Vagina (tissue), 2 donors: ENCODE measurements around the gene EPHB6. TPM values are rescaled to one million over a fixed set of nuclear protein-coding genes. Genes with fewer than 3 reads are reported as not detected.

ENCODE experiments used
- DNase-seq, 2 donors: peaks; one replicate each; pipeline ENCODE4 v3.0.0-alpha.2; 2017; ENCODE audit errors: extremely low spot score in 2 of 2
- H3K27ac ChIP-seq: fragments of 200-600 bp; sonication (generic); one replicate; pipeline ENCODE4 v1.5.1; 2019
- H3K27me3 ChIP-seq: fragments of 200-600 bp; sonication (generic); one replicate; pipeline ENCODE4 v1.5.1; 2019
- H3K36me3 ChIP-seq, 2 donors: fragments of 200-600 bp; sonication (generic); one replicate each; pipeline ENCODE4 v1.5.1; 2017 to 2019
- H3K4me1 ChIP-seq: fragments of 200-600 bp; sonication (generic); one replicate; pipeline ENCODE4 v1.5.1; 2019
- H3K4me3 ChIP-seq, 2 donors: fragments of 200-600 bp; sonication (generic); 1 replicate in 1 of 2; 2 replicates in 1 of 2; pipeline ENCODE4 v1.5.1; 2016 to 2019
- H3K9me3 ChIP-seq: fragments of 200-600 bp; sonication (generic); one replicate; pipeline ENCODE4 v1.5.1; 2019
- CTCF ChIP-seq, 3 experiments: fragments of 450-650 bp in 2 of 3; fragments of 200-600 bp in 1 of 3; sonication (generic) in 1 of 3; IDR thresholded peaks; one replicate each; pipeline ENCODE4 v1.5.1; 2017 to 2019; ENCODE audit warnings: antibody characterized with exemption in 3 of 3, mild to moderate bottlenecking in 2 of 3, moderate library complexity in 2 of 3
- POLR2A ChIP-seq, 2 donors: fragments of 450-650 bp; IDR thresholded peaks; one replicate each; pipeline ENCODE4 v1.6.1; 2017; ENCODE audit warnings: antibody characterized with exemption in 2 of 2, mild to moderate bottlenecking in 2 of 2, moderate library complexity in 2 of 2
- POLR2AphosphoS5 ChIP-seq, 2 donors: sonication (generic); formaldehyde crosslinking; IDR thresholded peaks; one replicate each; pipeline ENCODE4 v1.9.0; 2017; ENCODE audit warnings: antibody characterized with exemption in 2 of 2, mild to moderate bottlenecking in 2 of 2, low read depth in 1 of 2; ENCODE audit not compliant: insufficient read depth in 1 of 2
- intact Hi-C: fragments of 100-400 bp; cut with DNase I; formaldehyde crosslinking; loops from one replicate; pipeline ENCODE4 v1.15.1; 2023
- total RNA-seq: library from RNA; depleted of rRNA; stranded (reverse); fragments of >200 nt; gene quantifications from one replicate; pipeline ENCODE4 v1.2.3, GENCODE V29; 2016

EPHB6 gene
- total RNA-seq, 1 donor from 2014 or later = 68.3 TPM

GRCh38 chr7:142916508-142916907 is 61.6 kb downstream of the EPHB6 start:
- no peak for TF ChIP-seq POLR2A (IDR thresholded peaks at IDR 0.05)
- no peak for TF ChIP-seq POLR2AphosphoS5 (IDR thresholded peaks at IDR 0.05; ENCODE audit: insufficient read depth in 1 of 2, low read depth in 1 of 2)
- TF ChIP-seq CTCF (IDR thresholded peaks at IDR 0.05) = no peak
- Histone ChIP-seq H3K27me3 (no peaks in the 10 kb centered on the region), H3K4me1 (no peaks in the 10 kb centered on the region), H3K9me3 (no peaks in the 10 kb centered on the region), H3K27ac (no peak overlapping the region), H3K36me3 (no peaks in the 10 kb centered on the region), H3K4me3 (no peak overlapping the region)
- DNase-seq = peak; percentile 55 to 81
- intact Hi-C loops = no loop called here

GRCh38 chr7:142917447-142917846 is 62.6 kb downstream of the EPHB6 start:
- Histone ChIP-seq H3K4me1 (no peaks in the 10 kb centered on the region), H3K27ac (no peak overlapping the region), H3K36me3 (no peaks in the 10 kb centered on the region), H3K4me3 (no peak overlapping the region), H3K9me3 (no peaks in the 10 kb centered on the region), H3K27me3 (no peaks in the 10 kb centered on the region)
- no peak for TF ChIP-seq POLR2AphosphoS5 (IDR thresholded peaks at IDR 0.05; ENCODE audit: insufficient read depth in 1 of 2, low read depth in 1 of 2)
- TF ChIP-seq POLR2A (IDR thresholded peaks at IDR 0.05) = no peak
- TF ChIP-seq CTCF (IDR thresholded peaks at IDR 0.05) = no peak
- intact Hi-C loops = no loop called here
- peak; percentile 52 to 55 for DNase-seq

- H3K4me1 ChIP-seq = no peaks in the 10 kb centered on the region
- no peaks in the 10 kb centered on the region for H3K27me3 ChIP-seq
- H3K27ac ChIP-seq = no peak overlapping the region
- peak; percentile 43 to 77 for DNase-seq
- TF ChIP-seq CTCF (IDR thresholded peaks at IDR 0.05) (no peak), POLR2AphosphoS5 (IDR thresholded peaks at IDR 0.05; ENCODE audit: insufficient read depth in 1 of 2, low read depth in 1 of 2) (no peak), POLR2A (IDR thresholded peaks at IDR 0.05) (no peak)
- H3K4me3 ChIP-seq = no peak overlapping the region
- intact Hi-C loops = no loop called here
- H3K36me3 ChIP-seq = no peaks in the 10 kb centered on the region
- H3K9me3 ChIP-seq = no peaks in the 10 kb centered on the region
Observed at GRCh38 chr7:142918901-142919300, 64.0 kb downstream of the EPHB6 start.

GRCh38 chr7:142919656-142920055 is 64.8 kb downstream of the EPHB6 start:
- Histone ChIP-seq H3K9me3 (no peaks in the 10 kb centered on the region), H3K27ac (no peak overlapping the region), H3K4me1 (no peaks in the 10 kb centered on the region), H3K4me3 (no peak overlapping the region), H3K27me3 (no peaks in the 10 kb centered on the region), H3K36me3 (no peaks in the 10 kb centered on the region)
- intact Hi-C loops = no loop called here
- TF ChIP-seq POLR2AphosphoS5 (IDR thresholded peaks at IDR 0.05; ENCODE audit: insufficient read depth in 1 of 2, low read depth in 1 of 2) (no peak), POLR2A (IDR thresholded peaks at IDR 0.05) (no peak), CTCF (IDR thresholded peaks at IDR 0.05) (no peak)
- DNase-seq = peak in 1 of 2 donors; percentile 81

Other genes with a start within 250 kb of the EPHB6 start
- gene PRSS1, start 105.6 kb upstream of the EPHB6 start, total RNA-seq = not detected
- not detected for gene PRSS2, start 84.1 kb upstream of the EPHB6 start, total RNA-seq
- gene TRPV6, start 30.7 kb downstream of the EPHB6 start, total RNA-seq = 7.9 TPM
- not detected for gene TRPV5, start 78.7 kb downstream of the EPHB6 start, total RNA-seq
- not detected for gene LLCFC1, start 84.4 kb downstream of the EPHB6 start, total RNA-seq
- 2.2 TPM for gene KEL, start 107.3 kb downstream of the EPHB6 start, total RNA-seq
- gene OR9A2, start 172.1 kb downstream of the EPHB6 start, total RNA-seq = not detected
- gene OR6V1, start 197.3 kb downstream of the EPHB6 start, total RNA-seq = not detected